Measurements from ENCODE around the gene EYS. TPM values are rescaled to one million over a fixed set of nuclear protein-coding genes. Genes with fewer than 3 reads are reported as not detected.

EYS gene
- total and polyA plus RNA-seq, 2 of the 8 experiments (the other 6 are each of a cell fraction or from before 2014, with no cell fraction given) = 0.05 to 0.13 TPM

DNA sequence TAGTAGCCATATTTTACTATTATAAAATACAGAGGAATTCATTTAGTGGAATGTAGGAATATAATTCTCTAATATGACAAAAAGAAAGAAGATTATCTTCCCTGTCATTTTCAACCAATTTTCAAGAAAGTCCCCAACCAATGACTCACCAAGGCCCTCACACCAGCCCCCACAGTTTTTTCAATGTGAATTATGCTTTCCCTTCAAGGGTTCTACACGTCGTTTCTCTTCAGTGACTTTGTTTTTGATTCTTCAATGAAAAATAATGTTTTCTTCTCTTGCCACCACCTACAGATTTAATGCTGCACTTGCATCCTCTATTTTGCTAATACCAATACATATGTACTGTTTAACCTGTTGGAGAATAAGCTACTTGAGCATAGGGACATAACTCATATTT, 1230.1 kb downstream of the EYS start:
- Histone ChIP-seq H2AK5ac (ENCODE audit: low read depth, low read length) (no peak overlapping the region), H3K4ac (replicated peaks; ENCODE audit: insufficient read length, low read depth, low read length) (no peak overlapping the region), H3K23ac (ENCODE audit: insufficient read length) (no peak overlapping the region), H2BK20ac (ENCODE audit: low read length) (no peak overlapping the region), H2BK120ac (replicated peaks; ENCODE audit: low read depth, low read length) (no peak overlapping the region), H3K23me2 (ENCODE audit: low read depth, low read length) (no peaks in the 10 kb centered on the region), H3K36me3 (ENCODE audit: control insufficient read depth in 2 of 4, insufficient read depth in 4 of 4, low read length in 3 of 4) (no peaks in the 10 kb centered on the region), H3K27me3 (replicated peaks in 1 of 4; ENCODE audit: control insufficient read depth in 3 of 4, extremely low read depth in 1 of 4, insufficient read depth in 3 of 4, low read length in 3 of 4) (no peaks in the 10 kb centered on the region), H3K18ac (ENCODE audit: extremely low read depth, low read length) (no peak overlapping the region), H2BK5ac (ENCODE audit: low read depth, low read length) (no peak overlapping the region), H3K4me2 (ENCODE audit: insufficient read depth in 1 of 2, low read depth in 2 of 2, low read length in 2 of 2) (no peak overlapping the region), H3K79me2 (ENCODE audit: control insufficient read depth in 1 of 2, insufficient read depth in 2 of 2, low read length in 2 of 2) (no peaks in the 10 kb centered on the region), H3K4me1 (replicated peaks in 1 of 4; ENCODE audit: control insufficient read depth in 3 of 4, insufficient read depth in 4 of 4, low read length in 3 of 4) (peaks cover 0 to 3% (median 0%) of the 10 kb centered on the region in 4 experiments; a peak in 1 of 7 replicates), H3K79me1 (ENCODE audit: low read depth, low read length) (no peaks in the 10 kb centered on the region), H4K8ac (ENCODE audit: extremely low read depth, insufficient read depth, low read length) (no peak overlapping the region), H2BK15ac (ENCODE audit: low read length) (no peak overlapping the region), H4K5ac (ENCODE audit: insufficient read length, low read depth, low read length) (no peak overlapping the region), H3K14ac (ENCODE audit: insufficient read length) (no peak overlapping the region), H4K91ac (replicated peaks; ENCODE audit: insufficient read length, low read length) (no peak overlapping the region), H4K20me1 (replicated peaks in 1 of 2; ENCODE audit: control insufficient read depth in 1 of 2, insufficient read depth in 2 of 2, low read length in 2 of 2) (no peaks in the 10 kb centered on the region), H3K27ac (ENCODE audit: low read depth, low read length) (no peak overlapping the region), H2AFZ (ENCODE audit: low read length) (no peak overlapping the region), H3K56ac (replicated peaks; ENCODE audit: insufficient read length, low read depth, low read length) (no peak overlapping the region), H3K4me3 (ENCODE audit: extremely low read depth in 1 of 4, insufficient read depth in 2 of 4, low read depth in 3 of 4, low read length in 4 of 4) (no peak overlapping the region), H3K9ac (replicated peaks in 1 of 4; ENCODE audit: extremely low read depth in 1 of 4, low read depth in 3 of 4, low read length in 3 of 4) (no peak overlapping the region), H3K9me3 (ENCODE audit: insufficient read depth in 2 of 2, low read depth in 1 of 2, low read length in 1 of 2) (no peaks in the 10 kb centered on the region), H2BK12ac (ENCODE audit: low read depth, low read length) (no peak overlapping the region)
- FAIRE-seq (no peak), DNase-seq (ENCODE audit: low read depth in 1 of 2, low spot score in 2 of 2) (no peak)
- CTCF ChIA-PET (ENCODE audit: partially characterized antibody) = interaction anchor here (1.4 kb wide), 1 partner anchor 29 kb away, joined by 5 read pairs; no protein-coding TSS in a partner anchor
- POLR2A ChIA-PET (ENCODE audit: partially characterized antibody) = no interaction called here
- WGBS, 2 experiments (ENCODE audit: extremely low coverage in 1 of 2, insufficient coverage in 1 of 2, insufficient read length in 1 of 2, insufficient replicate concordance in 2 of 2, low coverage in 1 of 2, low lambda C conversion rate in 2 of 2, missing lambda C conversion rate in 1 of 2) = 74% methylated on average over 2 of the region's 2 CpGs; no CpG with 5 or more reads in 1 of the 2 experiments
- TF ChIP-seq HDAC6 (IDR thresholded peaks at IDR 0.05; ENCODE audit: low read depth, low read length) = no peak
- TF ChIP-seq JUND (IDR thresholded peaks at IDR 0.05; ENCODE audit: low read length) = no peak
- no peak for TF ChIP-seq SUZ12 (IDR thresholded peaks at IDR 0.05; ENCODE audit: low read length)
- TF ChIP-seq CHD1 (IDR thresholded peaks at IDR 0.05; ENCODE audit: low read depth, low read length) = no peak
- TF ChIP-seq ZNF274 (IDR thresholded peaks at IDR 0.05; ENCODE audit: borderline replicate concordance, extremely low read depth, low read length) = no peak
- TF ChIP-seq CTBP2 (IDR thresholded peaks at IDR 0.05; ENCODE audit: borderline replicate concordance, insufficient read depth, insufficient read length, low read length) = no peak
- TF ChIP-seq TEAD4 (IDR thresholded peaks at IDR 0.05; ENCODE audit: low read depth, low read length) = no peak
- TF ChIP-seq SIN3A (conservative IDR thresholded peaks at IDR 0.05 in 1 of 2, IDR thresholded peaks at IDR 0.05 in 1 of 2; ENCODE audit: low read depth in 1 of 2, low read length in 2 of 2) = no peak
- TF ChIP-seq RNF2 (IDR thresholded peaks at IDR 0.05; ENCODE audit: borderline replicate concordance, low read depth, low read length, missing control alignments, poor library complexity, severe bottlenecking) = no peak
- no peak for TF ChIP-seq TAF1 (IDR thresholded peaks at IDR 0.05; ENCODE audit: low read depth, low read length)
- TF ChIP-seq EGR1 (IDR thresholded peaks at IDR 0.05; ENCODE audit: borderline replicate concordance, low read depth, low read length) = no peak
- TF ChIP-seq, protein P1, sequence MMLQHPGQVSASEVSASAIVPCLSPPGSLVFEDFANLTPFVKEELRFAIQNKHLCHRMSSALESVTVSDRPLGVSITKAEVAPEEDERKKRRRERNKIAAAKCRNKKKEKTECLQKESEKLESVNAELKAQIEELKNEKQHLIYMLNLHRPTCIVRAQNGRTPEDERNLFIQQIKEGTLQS (IDR thresholded peaks at IDR 0.05; ENCODE audit: insufficient read depth, low read depth, low read length) = no peak
- TF ChIP-seq GTF2F1 (IDR thresholded peaks at IDR 0.05; ENCODE audit: borderline replicate concordance, low read depth, low read length) = no peak
- TF ChIP-seq CBX5 (IDR thresholded peaks at IDR 0.05; ENCODE audit: low read depth, low read length) = no peak

Measured in H1 (cell line).